Hepatocyte (in vitro differentiated cells): Measurements from ENCODE around the gene EEF2K.

Source experiments
- CTCF ChIP-seq: fragments of 200-600 bp; sonication (generic); IDR thresholded peaks from 2 replicates; pipeline ENCODE4 v1.5.1; 2016; ENCODE audit warnings: antibody characterized with exemption, mild to moderate bottlenecking; ENCODE audit not compliant: poor library complexity
- EZH2 ChIP-seq: fragments of 200-600 bp; sonication (generic); IDR thresholded peaks from 2 replicates; pipeline ENCODE4 v1.6.1; 2016; ENCODE audit warnings: antibody characterized with exemption, mild to moderate bottlenecking, borderline replicate concordance

- TF ChIP-seq CTCF, result no peak
- TF ChIP-seq EZH2, result no peak
Measured at GRCh38 chr16:22225060-22225459, 19.0 kb downstream of the EEF2K start.
